IMR-90 (cell line): ENCODE data around the gene KRTAP5-7. TPM values are rescaled to one million over a fixed set of nuclear protein-coding genes. Genes with fewer than 3 reads are reported as not detected.

Experiments used
- ATAC-seq: fragments of 200-7000 bp; cut with Tn5 transposase; 2 replicates; pipeline ENCODE4 v1.9.1; 2020; ENCODE audit warnings: low read depth, mild to moderate bottlenecking, moderate library complexity
- BruUV-seq: library from RNA; stranded (reverse); fragments of 400-500 nt; replicated peaks from 2 replicates; lab custom pipeline; 2021; lab: Mats Ljungman, UMichigan
- CTCF ChIA-PET: fragments of 300-600 bp; formaldehyde crosslinking; extraction: SDS; loops from one replicate; lab custom pipeline; 2021; ENCODE audit warnings: antibody characterized with exemption; lab: Yijun Ruan, JAX
- POLR2A ChIA-PET: fragments of 300-600 bp; sonication (Branson Sonifier 250); formaldehyde crosslinking; loops from one replicate; lab custom pipeline; 2022; ENCODE audit warnings: antibody characterized with exemption; ENCODE audit not compliant: unreplicated experiment; lab: Charles Lee
- DNase-seq: peaks from one replicate; pipeline ENCODE4 v3.0.0; 2013
- H2AFZ ChIP-seq: replicated peaks from 2 replicates; pipeline ENCODE3; 2013; ENCODE audit warnings: low read length, mild to moderate bottlenecking; ENCODE audit not compliant: poor library complexity
- H2AK5ac ChIP-seq: 2 replicates; pipeline ENCODE4 v1.6.1; 2013; ENCODE audit warnings: low read depth, low read length, inconsistent platforms
- H2AK9ac ChIP-seq: replicated peaks from 2 replicates; pipeline ENCODE3; 2013; ENCODE audit warnings: mild to moderate bottlenecking, low read depth, low read length, moderate library complexity; ENCODE audit not compliant: poor library complexity
- H2BK120ac ChIP-seq: 2 replicates; pipeline ENCODE4 v1.6.1; 2013; ENCODE audit warnings: low read depth, low read length, inconsistent platforms
- H2BK15ac ChIP-seq: 3 replicates; pipeline ENCODE4 v1.6.1; 2013; ENCODE audit warnings: low read depth, low read length, inconsistent platforms
- H2BK20ac ChIP-seq: 2 replicates; pipeline ENCODE4 v1.6.1; 2013; ENCODE audit warnings: low read depth, mild to moderate bottlenecking, inconsistent platforms, low read length, moderate library complexity
- H2BK5ac ChIP-seq: 2 replicates; pipeline ENCODE4 v1.6.1; 2013; ENCODE audit warnings: mild to moderate bottlenecking, low read depth, low read length, inconsistent platforms; ENCODE audit not compliant: poor library complexity, severe bottlenecking
- H3K14ac ChIP-seq: replicated peaks from 2 replicates; pipeline ENCODE4 v1.6.1; 2013; ENCODE audit warnings: low read depth, low read length, inconsistent platforms
- H3K18ac ChIP-seq: 2 replicates; pipeline ENCODE4 v1.6.1; 2013; ENCODE audit warnings: low read depth, low read length, control low read depth
- H3K23ac ChIP-seq: 2 replicates; pipeline ENCODE4 v1.6.1; 2013; ENCODE audit warnings: low read depth, low read length, inconsistent platforms
- H3K27ac ChIP-seq: 2 replicates; pipeline ENCODE4 v1.5.1; 2013; ENCODE audit warnings: mild to moderate bottlenecking, control low read depth, low read length; ENCODE audit not compliant: insufficient read depth
- H3K27me3 ChIP-seq: 2 replicates; pipeline ENCODE4 v1.6.1; 2013; ENCODE audit warnings: low read length; ENCODE audit not compliant: control insufficient read depth, insufficient read depth
- H3K36me3 ChIP-seq: 2 replicates; pipeline ENCODE4 v1.6.1; 2013; ENCODE audit warnings: low read length, mixed read lengths; ENCODE audit not compliant: control insufficient read depth, insufficient read depth
- H3K4ac ChIP-seq: 2 replicates; pipeline ENCODE4 v1.6.1; 2013; ENCODE audit warnings: low read depth, low read length, inconsistent platforms
- H3K4me1 ChIP-seq: 2 replicates; pipeline ENCODE4 v1.6.1; 2013; ENCODE audit warnings: low read length, mixed read lengths; ENCODE audit not compliant: control insufficient read depth, insufficient read depth
- H3K4me2 ChIP-seq: 2 replicates; pipeline ENCODE4 v1.6.1; 2013; ENCODE audit warnings: low read depth, mild to moderate bottlenecking, control low read depth, low read length, moderate library complexity
- H3K4me3 ChIP-seq: 2 replicates; pipeline ENCODE4 v1.5.1; 2013; ENCODE audit warnings: low read depth, mild to moderate bottlenecking, control low read depth, low read length, moderate library complexity; ENCODE audit not compliant: insufficient read depth
- H3K56ac ChIP-seq: 2 replicates; pipeline ENCODE4 v1.6.1; 2013; ENCODE audit warnings: low read length, inconsistent platforms; ENCODE audit not compliant: insufficient read depth; ENCODE audit errors: extremely low read depth
- H3K79me1 ChIP-seq, 2 experiments: 2 replicates each; pipeline ENCODE4 v1.6.1; 2013; ENCODE audit warnings: low read length in 2 of 2, inconsistent platforms in 1 of 2, low read depth in 1 of 2
- H3K9ac ChIP-seq: 2 replicates; pipeline ENCODE4 v1.6.1; 2013; ENCODE audit warnings: low read depth, low read length, control low read depth
- H3K9me1 ChIP-seq: 2 replicates; pipeline ENCODE4 v1.6.1; 2013; ENCODE audit warnings: low read length, inconsistent platforms; ENCODE audit not compliant: insufficient read depth
- H3K9me3 ChIP-seq: 2 replicates; pipeline ENCODE4 v1.6.1; 2013; ENCODE audit warnings: low read length; ENCODE audit not compliant: control insufficient read depth, insufficient read depth
- H4K20me1 ChIP-seq: 2 replicates; pipeline ENCODE4 v1.6.1; 2013; ENCODE audit warnings: low read length, inconsistent platforms; ENCODE audit not compliant: insufficient read depth
- H4K5ac ChIP-seq: 2 replicates; pipeline ENCODE4 v1.6.1; 2013; ENCODE audit warnings: mild to moderate bottlenecking, low read depth, low read length, control low read depth
- H4K8ac ChIP-seq, 2 experiments: 2 replicates each; pipeline ENCODE4 v1.6.1; 2013; ENCODE audit warnings: low read depth in 2 of 2, low read length in 2 of 2, control low read depth in 1 of 2, inconsistent platforms in 1 of 2
- H4K91ac ChIP-seq: 2 replicates; pipeline ENCODE4 v1.6.1; 2013; ENCODE audit warnings: low read depth, low read length, inconsistent platforms; ENCODE audit not compliant: insufficient read depth
- BHLHE40 ChIP-seq: fragments of 150-350 bp; IDR thresholded peaks from 2 replicates; pipeline ENCODE4 v1.6.1; 2016; ENCODE audit warnings: mild to moderate bottlenecking, low read depth, low read length
- CEBPB ChIP-seq: IDR thresholded peaks from 2 replicates; pipeline ENCODE4 v1.6.1; 2012; ENCODE audit warnings: low read depth, low read length, improper control_type of control experiment
- CHD1 ChIP-seq: IDR thresholded peaks from 2 replicates; pipeline ENCODE4 v1.6.1; 2012; ENCODE audit warnings: low read depth, low read length, improper control_type of control experiment
- CTCF ChIP-seq: conservative IDR thresholded peaks from 2 replicates; pipeline ENCODE4 v1.5.1; 2012; ENCODE audit warnings: mild to moderate bottlenecking, low read depth, low read length, improper control_type of control experiment
- ELK1 ChIP-seq: fragments of 150-350 bp; IDR thresholded peaks from 2 replicates; pipeline ENCODE4 v1.6.1; 2016; ENCODE audit warnings: low read depth, mild to moderate bottlenecking, low read length, moderate library complexity, borderline replicate concordance
- FOS ChIP-seq: fragments of 150-350 bp; IDR thresholded peaks from 2 replicates; pipeline ENCODE4 v1.6.1; 2016; ENCODE audit warnings: low read depth, low read length
- MAFK ChIP-seq: IDR thresholded peaks from 2 replicates; pipeline ENCODE4 v1.6.1; 2012; ENCODE audit warnings: low read depth, low read length, improper control_type of control experiment
- MAZ ChIP-seq: IDR thresholded peaks from 2 replicates; pipeline ENCODE4 v1.6.1; 2012; ENCODE audit warnings: low read depth, mild to moderate bottlenecking, low read length, improper control_type of control experiment, moderate library complexity, borderline replicate concordance
- MXI1 ChIP-seq: IDR thresholded peaks from 2 replicates; pipeline ENCODE4 v1.6.1; 2012; ENCODE audit warnings: low read depth, mild to moderate bottlenecking, low read length, moderate library complexity, borderline replicate concordance
- NFE2L2 ChIP-seq: fragments of 150-350 bp; IDR thresholded peaks from 2 replicates; pipeline ENCODE4 v1.6.1; 2016; ENCODE audit warnings: low read depth, mild to moderate bottlenecking, low read length
- POLR2A ChIP-seq: IDR thresholded peaks from 2 replicates; pipeline ENCODE4 v1.6.1; 2012; ENCODE audit warnings: mild to moderate bottlenecking, low read depth, low read length
- RAD21 ChIP-seq: IDR thresholded peaks from 2 replicates; pipeline ENCODE4 v1.6.1; 2012; ENCODE audit warnings: low read length, improper control_type of control experiment
- RCOR1 ChIP-seq: IDR thresholded peaks from 2 replicates; pipeline ENCODE4 v1.6.1; 2012; ENCODE audit warnings: mild to moderate bottlenecking, low read length, improper control_type of control experiment; ENCODE audit not compliant: insufficient replicate concordance
- RFX5 ChIP-seq: IDR thresholded peaks from 2 replicates; pipeline ENCODE4 v1.8.0; 2012; ENCODE audit warnings: low read depth, mild to moderate bottlenecking, low read length, moderate library complexity
- SMC3 ChIP-seq: fragments of 150-350 bp; IDR thresholded peaks from 2 replicates; pipeline ENCODE4 v1.6.1; 2016; ENCODE audit warnings: low read depth, mild to moderate bottlenecking, antibody characterized with exemption, low read length, moderate library complexity
- USF2 ChIP-seq: fragments of 150-350 bp; IDR thresholded peaks from 2 replicates; pipeline ENCODE4 v1.6.1; 2017; ENCODE audit warnings: mild to moderate bottlenecking, antibody characterized with exemption, low read length, low read depth
- WGBS, 2 experiments: methylation state at CpG; one replicate each; pipeline versions ENCODE4 v1.1.5 to v1.1.7; 2013; ENCODE audit warnings: missing lambda C conversion rate in 2 of 2; ENCODE audit not compliant: insufficient read length in 1 of 2; ENCODE audit errors: extremely low coverage in 2 of 2; 5-methylcytosine and 5-hydroxymethylcytosine counted together
- dilution Hi-C: fragments of 300-500 bp; cut with HindIII; formaldehyde crosslinking; loops from one replicate; pipeline ENCODE4 v1.14.3; 2018; ENCODE audit warnings: low sequenced_read_pairs; ENCODE audit not compliant: unreplicated experiment
- in situ Hi-C: fragments of 300-500 bp; cut with MboI; formaldehyde crosslinking; loops from 3 replicates; pipeline ENCODE4 v1.14.3; 2019; ENCODE audit warnings: low sequenced_read_pairs, inconsistent platforms, mixed read lengths
- intact Hi-C: fragments of 100-400 bp; cut with micrococcal nuclease; formaldehyde crosslinking; loops from 2 replicates; pipeline ENCODE4 v1.10.0; 2022
- polyA plus RNA-seq, 3 experiments: library from polyadenylated mRNA; depleted of rRNA; stranded (reverse); fragments of >200 nt; gene quantifications; 2 replicates each; pipeline ENCODE4 v1.2.3, GENCODE V29; 2012; ENCODE audit warnings: low replicate concordance in 1 of 3
- total RNA-seq: library from RNA; depleted of rRNA; stranded (reverse); fragments of >200 nt; gene quantifications from 2 replicates; pipeline ENCODE4 v1.2.3, GENCODE V29; 2012

KRTAP5-7 gene
- total and polyA plus RNA-seq, 2 of the 4 experiments (the other 2 are of a cell fraction): not detected

- ATAC-seq (no peak), DNase-seq (no peak)
- intact Hi-C loops: loop anchor here (1.0 kb wide), 1 partner anchor 37 kb away; no protein-coding TSS in a partner anchor
- no peak overlapping the region for H2BK120ac ChIP-seq
- H3K27ac ChIP-seq: no peak overlapping the region
- POLR2A ChIA-PET: no interaction called here
- no peak overlapping the region for H4K8ac ChIP-seq
- H2AFZ ChIP-seq: no peak overlapping the region
- no peak overlapping the region for H2BK15ac ChIP-seq
- H3K9me1 ChIP-seq: no peaks in the 10 kb centered on the region
- in situ Hi-C loops: no loop called here
- H2AK9ac ChIP-seq: no peak overlapping the region
- H3K56ac ChIP-seq: no peak overlapping the region
- H3K18ac ChIP-seq: no peak overlapping the region
- H4K5ac ChIP-seq: no peak overlapping the region
- no peak overlapping the region for H3K9ac ChIP-seq
- no peaks in the 10 kb centered on the region for H3K4me1 ChIP-seq
- H4K20me1 ChIP-seq: no peaks in the 10 kb centered on the region
- no TSS peak for BruUV-seq
- no peak overlapping the region for H4K91ac ChIP-seq
- H2AK5ac ChIP-seq: no peak overlapping the region
- H3K4me3 ChIP-seq: no peak overlapping the region
- no peaks in the 10 kb centered on the region for H3K79me1 ChIP-seq
- H3K36me3 ChIP-seq: no peaks in the 10 kb centered on the region
- H3K9me3 ChIP-seq: no peaks in the 10 kb centered on the region
- CTCF ChIA-PET: no interaction called here
- no peak overlapping the region for H3K23ac ChIP-seq
- no CpG with 5 or more reads among the region's 2 CpGs for WGBS, 2 experiments
- H3K27me3 ChIP-seq: 0 out of 2 replicates have a peak, but pooled peaks cover 1% of the 10 kb centered on the region
- no peak overlapping the region for H2BK5ac ChIP-seq
- no peak overlapping the region for H2BK20ac ChIP-seq
- no peak overlapping the region for H3K14ac ChIP-seq
- H3K4ac ChIP-seq: no peak overlapping the region
- dilution Hi-C loops: no loop called here
- H3K4me2 ChIP-seq: no peak overlapping the region
- TF ChIP-seq MAZ: no peak
- TF ChIP-seq BHLHE40: no peak
- no peak for TF ChIP-seq POLR2A
- TF ChIP-seq SMC3: no peak
- no peak for TF ChIP-seq RCOR1
- no peak for TF ChIP-seq CTCF
- no peak for TF ChIP-seq MXI1
- no peak for TF ChIP-seq RFX5
- no peak for TF ChIP-seq USF2
- no peak for TF ChIP-seq CHD1
- no peak for TF ChIP-seq CEBPB
- TF ChIP-seq RAD21: no peak
- no peak for TF ChIP-seq NFE2L2
- TF ChIP-seq FOS: no peak
- no peak for TF ChIP-seq MAFK
- no peak for TF ChIP-seq ELK1
Observed at GRCh38 chr11:71525938-71526495, 1.1 kb upstream of the KRTAP5-7 start.
